SU-DHL-6 (cell line): ENCODE measurements around the gene RNF17.

Source experiments
- EZH2phosphoT487 ChIP-seq: fragments of 200-600 bp; sonication (generic), shearing (Covaris generic); conservative IDR thresholded peaks from 2 replicates; pipeline ENCODE4 v1.6.1; 2018; ENCODE audit warnings: mild to moderate bottlenecking, antibody characterized with exemption, low read length, moderate library complexity, mixed read lengths
- TF ChIP-seq, protein P1 (sequence below): fragments of 200-600 bp; sonication (generic); IDR thresholded peaks from one replicate; pipeline ENCODE4 v1.5.1; 2017; ENCODE audit warnings: antibody characterized with exemption, mild to moderate bottlenecking, low read length, moderate library complexity; ENCODE audit not compliant: insufficient read depth, poor library complexity, severe bottlenecking

DNA sequence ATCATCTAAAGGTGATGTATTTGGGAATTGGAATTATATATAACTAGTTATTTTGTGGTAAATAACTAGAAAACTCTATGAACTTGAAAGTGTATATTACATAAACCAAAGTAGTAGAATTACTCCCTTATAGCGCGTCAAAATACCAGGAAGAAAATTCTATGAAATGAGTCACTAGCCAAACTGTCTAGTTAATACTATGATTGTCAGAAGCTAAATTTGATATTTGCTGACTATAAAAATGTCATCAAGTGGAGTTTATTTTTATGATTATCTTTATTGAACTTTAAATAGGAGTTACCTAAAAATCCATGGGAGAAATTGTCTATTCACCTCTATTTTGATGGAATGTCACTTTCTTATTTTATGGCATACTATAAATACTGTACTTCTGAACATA lies 100.6 kb downstream of the RNF17 start:
- TF ChIP-seq, protein P1, sequence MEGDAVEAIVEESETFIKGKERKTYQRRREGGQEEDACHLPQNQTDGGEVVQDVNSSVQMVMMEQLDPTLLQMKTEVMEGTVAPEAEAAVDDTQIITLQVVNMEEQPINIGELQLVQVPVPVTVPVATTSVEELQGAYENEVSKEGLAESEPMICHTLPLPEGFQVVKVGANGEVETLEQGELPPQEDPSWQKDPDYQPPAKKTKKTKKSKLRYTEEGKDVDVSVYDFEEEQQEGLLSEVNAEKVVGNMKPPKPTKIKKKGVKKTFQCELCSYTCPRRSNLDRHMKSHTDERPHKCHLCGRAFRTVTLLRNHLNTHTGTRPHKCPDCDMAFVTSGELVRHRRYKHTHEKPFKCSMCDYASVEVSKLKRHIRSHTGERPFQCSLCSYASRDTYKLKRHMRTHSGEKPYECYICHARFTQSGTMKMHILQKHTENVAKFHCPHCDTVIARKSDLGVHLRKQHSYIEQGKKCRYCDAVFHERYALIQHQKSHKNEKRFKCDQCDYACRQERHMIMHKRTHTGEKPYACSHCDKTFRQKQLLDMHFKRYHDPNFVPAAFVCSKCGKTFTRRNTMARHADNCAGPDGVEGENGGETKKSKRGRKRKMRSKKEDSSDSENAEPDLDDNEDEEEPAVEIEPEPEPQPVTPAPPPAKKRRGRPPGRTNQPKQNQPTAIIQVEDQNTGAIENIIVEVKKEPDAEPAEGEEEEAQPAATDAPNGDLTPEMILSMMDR, result no peak
- no peak for TF ChIP-seq EZH2phosphoT487
